GM23338 (cell line): ENCODE data around the gene PCNX1.

ENCODE experiments used
- EZH2 ChIP-seq: fragments of 200-600 bp; sonication (generic); IDR thresholded peaks from one replicate; pipeline ENCODE4 v1.8.0; 2017; ENCODE audit warnings: antibody characterized with exemption, mild to moderate bottlenecking, low read depth; ENCODE audit not compliant: unreplicated experiment
- EZH2phosphoT487 ChIP-seq: fragments of 200-600 bp; sonication (generic); IDR thresholded peaks from one replicate; pipeline ENCODE4 v1.8.1; 2018; ENCODE audit warnings: antibody characterized with exemption; ENCODE audit not compliant: unreplicated experiment
- POLR2AphosphoS5 ChIP-seq: IDR thresholded peaks from 2 replicates; pipeline ENCODE4 v1.6.1; 2016; ENCODE audit warnings: antibody characterized with exemption, low read depth
- ZNF331 ChIP-seq: fragments of 250-450 bp; sonication (Bioruptor Pico); IDR thresholded peaks from 2 replicates; pipeline ENCODE4 v1.5.0; 2020; ENCODE audit warnings: low read depth, mild to moderate bottlenecking, moderate library complexity
- TF ChIP-seq, protein P1 (sequence below), 2 experiments: fragments of 200-600 bp in 1 of 2; sonication (generic) in 1 of 2; conservative IDR thresholded peaks; 2 replicates each; pipeline versions ENCODE4 v1.5.1 to v1.6.1; 2016 to 2017; ENCODE audit warnings: antibody characterized with exemption in 2 of 2, low read depth in 2 of 2, mild to moderate bottlenecking in 2 of 2, moderate library complexity in 1 of 2
- TF ChIP-seq, protein P2 (sequence below): IDR thresholded peaks from 2 replicates; pipeline ENCODE4 v1.6.1; 2016; ENCODE audit warnings: antibody characterized with exemption

DNA sequence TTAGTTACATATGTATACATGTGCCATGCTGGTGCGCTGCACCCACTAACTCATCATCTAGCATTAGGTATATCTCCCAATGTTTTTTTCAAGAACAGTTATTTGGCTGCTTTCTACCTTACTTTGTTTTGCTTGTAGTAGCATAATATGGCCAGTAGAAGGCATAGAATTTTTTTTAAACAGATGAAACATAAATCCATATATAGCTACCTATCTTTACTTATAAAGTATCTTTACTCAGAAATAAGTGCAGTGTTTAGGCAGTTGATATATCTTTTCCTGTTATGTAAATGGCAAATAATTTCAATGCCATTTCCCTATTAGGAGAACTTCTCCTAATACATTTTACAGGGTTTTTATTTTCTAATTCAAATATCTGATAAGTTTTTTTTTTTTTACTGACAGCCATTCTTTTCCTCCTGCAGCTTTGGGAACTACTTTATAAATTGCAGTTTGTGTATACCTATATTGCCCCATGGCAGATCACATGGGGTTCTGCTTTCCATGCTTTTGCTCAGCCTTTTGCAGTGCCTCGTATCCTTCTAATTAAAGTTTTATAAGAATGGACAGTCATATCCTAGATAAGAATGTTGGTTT, 143.1 kb downstream of the PCNX1 start:
- TF ChIP-seq POLR2AphosphoS5 = no peak
- TF ChIP-seq, protein P1, sequence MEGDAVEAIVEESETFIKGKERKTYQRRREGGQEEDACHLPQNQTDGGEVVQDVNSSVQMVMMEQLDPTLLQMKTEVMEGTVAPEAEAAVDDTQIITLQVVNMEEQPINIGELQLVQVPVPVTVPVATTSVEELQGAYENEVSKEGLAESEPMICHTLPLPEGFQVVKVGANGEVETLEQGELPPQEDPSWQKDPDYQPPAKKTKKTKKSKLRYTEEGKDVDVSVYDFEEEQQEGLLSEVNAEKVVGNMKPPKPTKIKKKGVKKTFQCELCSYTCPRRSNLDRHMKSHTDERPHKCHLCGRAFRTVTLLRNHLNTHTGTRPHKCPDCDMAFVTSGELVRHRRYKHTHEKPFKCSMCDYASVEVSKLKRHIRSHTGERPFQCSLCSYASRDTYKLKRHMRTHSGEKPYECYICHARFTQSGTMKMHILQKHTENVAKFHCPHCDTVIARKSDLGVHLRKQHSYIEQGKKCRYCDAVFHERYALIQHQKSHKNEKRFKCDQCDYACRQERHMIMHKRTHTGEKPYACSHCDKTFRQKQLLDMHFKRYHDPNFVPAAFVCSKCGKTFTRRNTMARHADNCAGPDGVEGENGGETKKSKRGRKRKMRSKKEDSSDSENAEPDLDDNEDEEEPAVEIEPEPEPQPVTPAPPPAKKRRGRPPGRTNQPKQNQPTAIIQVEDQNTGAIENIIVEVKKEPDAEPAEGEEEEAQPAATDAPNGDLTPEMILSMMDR (conservative IDR thresholded peaks at IDR 0.05; ENCODE audit: low read depth in 2 of 2) = peak in 1 of 2 experiments; percentile 62; a peak in 3 of 4 replicates
- TF ChIP-seq EZH2 = no peak
- no peak for TF ChIP-seq EZH2phosphoT487
- TF ChIP-seq, protein P2, sequence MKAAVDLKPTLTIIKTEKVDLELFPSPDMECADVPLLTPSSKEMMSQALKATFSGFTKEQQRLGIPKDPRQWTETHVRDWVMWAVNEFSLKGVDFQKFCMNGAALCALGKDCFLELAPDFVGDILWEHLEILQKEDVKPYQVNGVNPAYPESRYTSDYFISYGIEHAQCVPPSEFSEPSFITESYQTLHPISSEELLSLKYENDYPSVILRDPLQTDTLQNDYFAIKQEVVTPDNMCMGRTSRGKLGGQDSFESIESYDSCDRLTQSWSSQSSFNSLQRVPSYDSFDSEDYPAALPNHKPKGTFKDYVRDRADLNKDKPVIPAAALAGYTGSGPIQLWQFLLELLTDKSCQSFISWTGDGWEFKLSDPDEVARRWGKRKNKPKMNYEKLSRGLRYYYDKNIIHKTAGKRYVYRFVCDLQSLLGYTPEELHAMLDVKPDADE = no peak
- TF ChIP-seq ZNF331 (CRISPR knock-in tag) = no peak
